CD4-positive, alpha-beta T cell treated with Interleukin-2 at 100 ng/mL for 4 hours (primary cell): ENCODE results near the gene GLUL.

ENCODE experiments used
- DNase-seq: peaks from one replicate; pipeline ENCODE4 v3.0.0-alpha.2; 2020; ENCODE audit warnings: low spot score

The GLUL gene

DNA sequence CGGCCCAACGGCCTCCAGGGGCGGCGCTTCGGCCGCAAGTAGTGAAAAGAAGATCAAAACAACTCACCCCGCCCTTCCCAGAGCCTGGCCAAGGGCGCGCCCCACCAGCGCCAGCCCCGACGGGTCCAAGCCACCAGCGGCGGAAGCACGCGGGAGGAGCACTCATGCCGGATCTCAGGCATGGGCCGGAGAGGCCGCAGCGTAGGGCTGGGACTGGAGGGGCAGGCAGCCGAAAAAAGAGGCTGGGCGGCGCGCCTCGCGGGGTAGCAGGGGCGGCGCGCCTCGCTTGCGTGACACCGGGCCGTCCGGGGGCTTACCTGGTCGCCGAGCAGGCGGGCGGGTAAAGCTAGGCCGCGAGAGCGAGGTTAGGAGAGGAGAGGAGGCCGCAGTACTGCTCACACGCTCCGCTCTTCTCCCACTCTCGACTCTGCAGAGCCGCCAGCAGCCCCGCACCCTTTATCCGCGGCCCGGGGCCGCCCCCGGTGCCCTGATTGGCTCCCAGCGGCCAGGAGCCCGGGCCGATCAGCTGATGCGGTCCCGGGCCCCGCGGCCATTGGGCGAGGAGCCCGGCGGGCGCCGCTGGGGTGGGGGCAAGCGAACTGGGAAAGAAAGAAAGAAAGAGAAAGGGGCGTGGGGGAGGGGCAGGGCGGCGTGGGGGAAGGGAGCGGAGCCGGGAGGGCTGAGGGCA lies at the start of gene GLUL:
TSS of gene GLUL (minus strand) at position 429 of the 688 bp plus-strand sequence. CDS start 3,053 bp downstream, outside the sequence.
- DNase-seq: peak; percentile 72

DNA sequence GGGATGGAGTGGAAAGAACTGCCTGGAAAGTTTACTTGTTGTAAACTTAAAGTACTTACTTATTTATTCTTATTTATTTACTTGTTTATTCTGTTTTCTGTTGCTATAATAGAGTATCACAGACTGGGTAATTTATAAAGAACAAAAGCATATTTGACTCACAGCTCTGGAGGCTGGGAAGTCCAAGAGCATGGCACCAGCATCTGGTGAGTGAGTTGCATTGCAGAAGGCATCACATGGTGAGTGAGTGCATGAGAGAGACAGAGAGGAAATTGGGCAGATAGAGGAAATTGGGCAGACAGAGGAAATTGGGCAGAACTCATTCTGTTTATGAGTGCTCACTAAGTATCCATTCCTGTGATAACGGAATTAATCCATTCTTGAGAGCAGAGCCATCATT lies 46.7 kb upstream of the GLUL start:
- DNase-seq: no peak

GRCh38 chr1:182433580-182433979 lies 42.0 kb upstream of the GLUL start:
- DNase-seq: no peak

DNA sequence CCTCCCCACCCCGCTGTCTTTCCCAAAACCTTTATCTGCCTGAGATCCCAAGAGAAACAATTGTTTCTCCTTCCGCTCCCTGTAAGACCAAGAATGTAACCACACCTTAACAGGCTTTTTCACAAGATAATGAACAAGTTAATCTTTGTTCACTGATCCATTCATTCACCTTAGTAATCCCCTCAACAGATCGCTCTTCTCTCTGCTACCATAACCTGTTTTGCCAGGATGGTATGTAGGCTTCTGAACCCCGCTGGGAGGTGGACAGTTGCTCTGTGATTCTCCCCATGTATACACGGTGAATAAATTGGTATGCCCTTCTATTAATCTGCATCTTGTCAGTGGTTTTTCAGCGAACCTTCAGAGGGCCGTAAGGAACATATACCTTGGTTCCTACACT lies 39.7 kb upstream of the GLUL start:
- DNase-seq: no peak

- DNase-seq: peak; percentile 59
Measured at GRCh38 chr1:182430263-182431068, 38.9 kb upstream of the GLUL start.

DNA sequence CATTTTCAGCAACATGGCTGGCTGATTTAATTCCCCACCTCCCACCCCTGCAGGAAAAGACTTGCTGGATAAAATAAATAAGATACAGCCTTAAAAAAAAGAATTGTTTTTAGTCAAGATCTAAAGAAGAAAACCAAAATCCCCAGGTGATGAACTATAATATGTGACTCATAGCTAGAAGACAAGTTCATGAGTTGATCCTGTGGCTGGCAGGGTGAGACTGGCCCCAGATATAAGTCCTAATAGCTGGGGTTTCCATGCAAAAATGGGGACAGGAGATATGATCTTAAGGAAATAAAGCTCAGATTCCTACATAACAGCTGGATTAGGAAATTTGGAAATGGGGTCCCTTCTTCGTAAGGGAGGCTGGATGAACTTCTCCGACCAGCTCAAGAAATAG lies 36.5 kb upstream of the GLUL start:
- no peak for DNase-seq

DNA sequence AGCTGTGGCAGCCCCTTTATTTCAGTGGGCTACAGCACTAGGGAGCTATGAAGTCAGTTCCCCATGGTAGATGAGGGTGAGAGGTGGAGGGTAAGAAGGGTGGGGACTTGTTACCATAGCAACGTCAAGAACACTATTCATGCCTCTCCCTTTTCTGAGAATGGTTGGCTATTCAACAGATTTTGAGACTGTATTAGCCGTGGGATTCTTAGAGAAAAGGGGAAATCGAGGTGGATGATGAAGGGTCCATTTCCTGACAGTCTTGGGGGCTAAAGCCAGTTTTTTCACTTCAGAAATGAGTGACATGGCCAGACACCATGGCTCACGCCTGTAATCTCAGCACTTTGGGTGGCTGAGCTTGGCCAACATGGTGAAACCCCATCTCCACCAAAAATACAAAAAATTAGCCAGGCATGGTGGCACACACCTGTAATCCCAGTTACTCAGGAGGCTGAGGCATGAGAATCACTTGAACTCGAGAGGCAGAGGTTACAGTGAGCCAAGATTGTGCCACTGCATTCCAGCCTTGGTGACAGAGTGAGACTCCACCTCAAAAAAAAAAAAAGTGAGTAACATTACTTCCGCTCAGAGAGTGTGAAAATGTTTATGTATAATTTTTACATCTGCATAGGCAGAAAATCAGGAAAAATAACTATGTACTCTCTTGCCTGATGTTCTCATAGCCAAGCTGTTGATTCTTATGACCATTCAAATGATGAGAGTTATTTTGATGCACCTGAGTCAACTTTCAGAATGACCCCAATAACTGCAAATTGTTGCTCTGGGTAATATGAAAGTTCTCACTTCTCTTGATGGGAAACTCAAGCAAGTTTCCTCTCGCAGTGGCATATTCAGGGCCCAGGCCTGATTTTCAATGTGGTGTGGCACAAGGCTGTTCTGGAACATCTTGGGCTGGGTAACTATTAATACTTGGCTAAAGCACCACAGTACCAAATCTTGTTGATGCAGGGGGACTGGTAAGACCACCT lies 35.1 kb upstream of the GLUL start:
- DNase-seq: peak; percentile 21

DNA sequence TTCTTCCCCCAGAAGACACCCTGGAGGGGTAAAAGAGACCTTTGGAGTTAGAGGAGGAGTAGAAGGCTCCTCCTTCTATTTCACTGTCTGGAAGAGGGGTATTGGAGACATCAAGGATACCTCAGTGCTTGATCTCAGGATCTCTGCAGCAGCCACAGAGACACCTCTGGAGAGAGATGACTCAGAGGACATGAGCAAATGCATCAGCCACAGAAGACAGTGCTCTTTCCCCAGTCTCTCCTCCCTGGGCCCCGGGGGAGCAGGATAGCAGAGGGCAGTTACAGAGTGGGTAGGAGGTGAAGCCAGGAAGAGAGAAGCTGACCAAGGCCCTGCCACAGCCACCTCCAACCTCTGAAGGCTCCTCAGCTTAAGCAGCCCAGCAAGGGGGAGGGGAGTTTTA lies 24.2 kb upstream of the GLUL start:
- no peak for DNase-seq

- no peak for DNase-seq
Measured at GRCh38 chr1:182413969-182414368, 22.4 kb upstream of the GLUL start.

GRCh38 chr1:182413486-182413885 lies 21.9 kb upstream of the GLUL start:
- no peak for DNase-seq

- DNase-seq: no peak
Measured at GRCh38 chr1:182410620-182411273, 19.2 kb upstream of the GLUL start.

DNA sequence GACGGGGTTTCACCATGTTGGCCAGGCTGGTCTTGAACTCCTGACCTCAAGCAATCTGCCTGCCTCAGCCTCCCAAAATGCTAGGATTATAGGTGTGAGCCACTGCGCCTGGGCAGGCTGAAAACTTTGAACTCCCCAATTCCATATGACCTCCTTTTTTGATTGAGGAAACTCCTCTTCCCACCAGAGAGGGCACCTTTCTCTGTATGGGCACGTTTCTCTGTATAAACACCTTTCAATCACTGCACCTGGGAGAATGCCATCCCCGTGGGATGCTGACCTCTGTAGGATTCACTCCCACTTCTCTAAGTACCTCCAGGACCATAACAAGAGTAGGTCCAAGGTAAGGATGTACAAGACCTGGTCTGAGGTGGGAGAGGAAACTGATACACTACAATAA lies 18.5 kb upstream of the GLUL start:
- DNase-seq: no peak

GRCh38 chr1:182408435-182409075 lies 17.0 kb upstream of the GLUL start:
- no peak for DNase-seq

DNA sequence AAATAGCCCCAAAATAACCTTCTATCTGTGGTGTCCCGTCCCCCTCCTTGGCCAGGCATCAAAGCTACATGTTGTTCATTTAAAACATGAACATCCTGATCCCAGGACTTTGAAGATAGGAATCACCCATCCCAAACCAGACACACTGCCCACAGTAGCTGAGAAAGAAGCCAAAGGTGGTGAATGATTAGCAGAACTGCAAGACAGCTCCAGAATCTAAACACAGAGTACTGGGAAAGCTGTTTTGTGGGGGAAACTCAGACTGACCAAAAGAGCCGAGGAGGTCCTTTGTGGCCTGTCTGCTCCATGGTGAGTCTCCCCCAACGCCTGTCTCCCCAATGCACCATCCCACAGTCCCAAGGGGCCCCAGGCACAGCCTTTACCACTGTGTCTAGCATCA lies 16.1 kb upstream of the GLUL start:
- DNase-seq: no peak

GRCh38 chr1:182406012-182406411 lies 14.4 kb upstream of the GLUL start:
- DNase-seq: no peak

- DNase-seq: no peak
Measured at GRCh38 chr1:182405578-182405977, 14.0 kb upstream of the GLUL start.

- no peak for DNase-seq
Measured at GRCh38 chr1:182404781-182405180, 13.2 kb upstream of the GLUL start.

- no peak for DNase-seq
Measured at GRCh38 chr1:182400567-182400966, 9.0 kb upstream of the GLUL start, which contains the start of gene TEDDM1. TSS of gene TEDDM1 (minus strand) at chr1:182400667. CDS start at chr1:182400485, 182 bp downstream.

- no peak for DNase-seq
Measured at GRCh38 chr1:182397653-182398393, 6.2 kb upstream of the GLUL start.

- no peak for DNase-seq
Measured at GRCh38 chr1:182395906-182396305, 4.3 kb upstream of the GLUL start.
